OCI-LY3 (cell line): ENCODE data around the gene TPM4.
"Not testable (repeated sequence)": the region's sequence is repeated elsewhere in the genome, so short reads cannot be mapped to it uniquely, and the experiment has no call there.

Experiments used
- H2AFZ ChIP-seq: fragments of 200-600, 300-600 bp; shearing (Covaris generic); 2 replicates; pipeline ENCODE4 v1.6.0; 2014; ENCODE audit warnings: antibody characterized with exemption, low read depth, low read length
- H3K27ac ChIP-seq: fragments of 200-600, 300-600 bp; sonication (generic); 2 replicates; pipeline ENCODE4 v1.5.1; 2014; ENCODE audit warnings: mild to moderate bottlenecking, low read length, moderate library complexity, mixed read lengths
- H3K27me3 ChIP-seq: fragments of 200-600, 300-600 bp; sonication (generic); 2 replicates; pipeline ENCODE4 v1.6.1; 2014; ENCODE audit warnings: low read depth, low read length, mixed read lengths
- H3K36me3 ChIP-seq: fragments of 200-600, 300-600 bp; sonication (generic); replicated peaks from 2 replicates; pipeline ENCODE3; 2014; ENCODE audit warnings: low read depth, low read length, mixed read lengths
- H3K4me1 ChIP-seq: fragments of 300-600, 200-600 bp; sonication (generic); 2 replicates; pipeline ENCODE4 v1.6.1; 2014; ENCODE audit warnings: low read length, mixed read lengths
- H3K4me2 ChIP-seq: fragments of 200-600, 300-600 bp; sonication (generic); 2 replicates; pipeline ENCODE4 v1.6.1; 2014; ENCODE audit warnings: low read length, mixed read lengths
- H3K4me3 ChIP-seq: fragments of 300-600, 200-600 bp; sonication (generic); 2 replicates; pipeline ENCODE4 v1.5.1; 2014; ENCODE audit warnings: antibody characterized with exemption, mild to moderate bottlenecking, low read length, moderate library complexity
- H3K79me2 ChIP-seq: fragments of 300-600, 200-600 bp; shearing (Covaris generic); 2 replicates; pipeline ENCODE4 v1.6.1; 2014; ENCODE audit warnings: mild to moderate bottlenecking, low read length, mixed read lengths
- H3K9ac ChIP-seq: fragments of 300-600, 200-600 bp; shearing (Covaris generic); 2 replicates; pipeline ENCODE4 v1.6.0; 2014; ENCODE audit warnings: mild to moderate bottlenecking, low read length, moderate library complexity
- H3K9me3 ChIP-seq: fragments of 200-600, 300-600 bp; shearing (Covaris generic); 2 replicates; pipeline ENCODE4 v1.6.1; 2014; ENCODE audit warnings: low read length, mixed read lengths; ENCODE audit not compliant: insufficient read depth
- H4K20me1 ChIP-seq: fragments of 200-600, 300-600 bp; sonication (generic); 2 replicates; pipeline ENCODE4 v1.6.1; 2016; ENCODE audit warnings: low read length, mixed read lengths; ENCODE audit not compliant: insufficient read depth
- EZH2phosphoT487 ChIP-seq: fragments of 200-600 bp; shearing (Covaris generic); IDR thresholded peaks from 2 replicates; pipeline ENCODE4 v1.6.1; 2018; ENCODE audit warnings: antibody characterized with exemption, mixed run types, low read depth
- TF ChIP-seq, protein P1 (sequence below): fragments of 200-600, 300-600 bp; sonication (generic); IDR thresholded peaks from 2 replicates; pipeline ENCODE4 v1.5.1; 2014; ENCODE audit warnings: antibody characterized with exemption, low read length, low read depth

The TPM4 gene

DNA sequence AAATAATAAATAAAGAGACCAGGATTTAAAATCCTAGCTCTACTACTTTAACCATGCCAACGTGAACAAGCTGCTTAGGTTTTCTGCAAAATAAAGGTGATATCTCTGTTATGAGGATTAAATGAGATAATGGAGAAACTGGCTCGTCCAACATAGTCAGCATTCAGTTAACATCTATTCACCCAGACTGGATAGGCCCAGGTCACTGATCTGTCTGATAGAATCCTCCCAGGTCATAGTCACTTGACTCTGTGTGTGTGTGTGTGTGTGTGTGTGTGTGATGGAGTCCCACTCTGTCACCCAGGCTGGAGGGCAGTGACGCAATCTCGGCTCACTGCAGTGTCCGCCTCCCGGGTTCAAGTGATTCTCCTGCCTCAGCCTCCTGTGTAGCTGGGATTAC lies 22.5 kb downstream of the TPM4 start:
- Histone ChIP-seq H3K27me3 (no peaks in the 10 kb centered on the region), H2AFZ (no peak overlapping the region), H3K9ac (no peak overlapping the region), H3K4me2 (no peak overlapping the region), H4K20me1 (peaks cover 43% of the 10 kb centered on the region), H3K36me3 (peaks cover 65% of the 10 kb centered on the region), H3K27ac (no peak overlapping the region), H3K4me1 (peaks cover 4% of the 10 kb centered on the region; the same call in 1 of the 2 replicates), H3K9me3 (no peaks in the 10 kb centered on the region), H3K79me2 (peaks cover 37% of the 10 kb centered on the region), H3K4me3 (no peak overlapping the region)
- TF ChIP-seq, protein P1, sequence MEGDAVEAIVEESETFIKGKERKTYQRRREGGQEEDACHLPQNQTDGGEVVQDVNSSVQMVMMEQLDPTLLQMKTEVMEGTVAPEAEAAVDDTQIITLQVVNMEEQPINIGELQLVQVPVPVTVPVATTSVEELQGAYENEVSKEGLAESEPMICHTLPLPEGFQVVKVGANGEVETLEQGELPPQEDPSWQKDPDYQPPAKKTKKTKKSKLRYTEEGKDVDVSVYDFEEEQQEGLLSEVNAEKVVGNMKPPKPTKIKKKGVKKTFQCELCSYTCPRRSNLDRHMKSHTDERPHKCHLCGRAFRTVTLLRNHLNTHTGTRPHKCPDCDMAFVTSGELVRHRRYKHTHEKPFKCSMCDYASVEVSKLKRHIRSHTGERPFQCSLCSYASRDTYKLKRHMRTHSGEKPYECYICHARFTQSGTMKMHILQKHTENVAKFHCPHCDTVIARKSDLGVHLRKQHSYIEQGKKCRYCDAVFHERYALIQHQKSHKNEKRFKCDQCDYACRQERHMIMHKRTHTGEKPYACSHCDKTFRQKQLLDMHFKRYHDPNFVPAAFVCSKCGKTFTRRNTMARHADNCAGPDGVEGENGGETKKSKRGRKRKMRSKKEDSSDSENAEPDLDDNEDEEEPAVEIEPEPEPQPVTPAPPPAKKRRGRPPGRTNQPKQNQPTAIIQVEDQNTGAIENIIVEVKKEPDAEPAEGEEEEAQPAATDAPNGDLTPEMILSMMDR: no peak
- no peak for TF ChIP-seq EZH2phosphoT487

DNA sequence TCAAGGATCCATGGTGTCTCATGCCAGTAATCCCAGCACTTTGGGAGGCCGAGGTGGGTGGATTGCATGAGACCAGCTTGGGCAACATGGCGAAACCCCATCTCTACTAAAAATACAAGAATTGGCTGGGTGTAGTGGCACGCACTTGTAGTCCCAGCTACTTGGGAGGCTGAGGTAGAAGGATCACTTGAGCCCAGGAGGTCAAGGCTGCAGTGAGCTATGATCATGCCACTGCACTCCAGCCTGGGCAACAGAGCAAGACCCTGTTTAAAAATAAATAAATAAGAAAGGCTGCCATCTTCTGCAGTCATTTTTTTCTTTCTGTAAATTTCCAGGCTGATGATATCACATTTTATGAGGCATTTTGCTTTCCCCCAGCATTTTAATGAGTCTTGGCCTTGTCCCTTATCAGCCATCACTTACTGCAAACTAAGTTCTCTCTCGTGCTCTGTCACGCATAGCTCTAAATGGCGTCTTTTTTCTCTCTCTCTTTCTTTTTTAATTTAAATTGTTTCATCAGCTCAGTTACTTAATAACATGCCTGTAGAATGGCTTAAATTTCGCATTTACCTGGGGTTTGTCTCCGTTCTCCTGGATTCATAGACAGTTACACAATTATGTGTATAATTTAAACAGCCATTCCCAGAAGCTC lies 23.1 kb downstream of the TPM4 start:
- H4K20me1 ChIP-seq: peaks cover 41% of the 10 kb centered on the region
- not testable (repeated sequence) for H3K4me1 ChIP-seq, H3K9ac ChIP-seq, H3K9me3 ChIP-seq, H3K4me3 ChIP-seq, H3K4me2 ChIP-seq, H3K27ac ChIP-seq, H2AFZ ChIP-seq, H3K27me3 ChIP-seq
- peaks cover 35% of the 10 kb centered on the region for H3K79me2 ChIP-seq
- H3K36me3 ChIP-seq: peaks cover 61% of the 10 kb centered on the region

DNA sequence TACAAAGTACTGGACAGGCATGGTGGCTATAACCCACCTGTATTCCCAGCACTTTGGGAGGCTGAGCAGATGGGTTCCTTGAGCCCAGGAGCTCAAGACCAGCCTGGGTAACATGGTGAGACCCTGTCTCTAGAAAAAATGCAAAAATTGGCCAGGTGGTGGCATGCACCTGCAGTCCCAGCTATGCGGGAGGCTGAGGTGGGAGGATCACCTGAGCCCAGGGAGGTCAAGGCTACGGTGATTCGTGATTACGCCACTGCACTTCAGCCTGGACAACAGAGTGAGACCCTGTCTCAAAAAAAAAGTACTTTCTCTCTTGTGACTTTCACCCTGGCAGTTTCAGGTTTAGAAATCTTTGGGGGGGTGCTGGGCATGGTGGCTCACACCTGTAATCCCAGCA lies 24.2 kb downstream of the TPM4 start:
- Histone ChIP-seq H3K27ac (no peak overlapping the region), H3K36me3 (peaks cover 50% of the 10 kb centered on the region), H3K4me3 (no peak overlapping the region), H2AFZ (no peak overlapping the region), H3K27me3 (no peaks in the 10 kb centered on the region), H4K20me1 (peaks cover 31% of the 10 kb centered on the region), H3K9me3 (no peaks in the 10 kb centered on the region), H3K4me1 (peaks cover 20% of the 10 kb centered on the region), H3K4me2 (no peak overlapping the region), H3K79me2 (peaks cover 24% of the 10 kb centered on the region), H3K9ac (no peak overlapping the region)
- TF ChIP-seq, protein P1: no peak

DNA sequence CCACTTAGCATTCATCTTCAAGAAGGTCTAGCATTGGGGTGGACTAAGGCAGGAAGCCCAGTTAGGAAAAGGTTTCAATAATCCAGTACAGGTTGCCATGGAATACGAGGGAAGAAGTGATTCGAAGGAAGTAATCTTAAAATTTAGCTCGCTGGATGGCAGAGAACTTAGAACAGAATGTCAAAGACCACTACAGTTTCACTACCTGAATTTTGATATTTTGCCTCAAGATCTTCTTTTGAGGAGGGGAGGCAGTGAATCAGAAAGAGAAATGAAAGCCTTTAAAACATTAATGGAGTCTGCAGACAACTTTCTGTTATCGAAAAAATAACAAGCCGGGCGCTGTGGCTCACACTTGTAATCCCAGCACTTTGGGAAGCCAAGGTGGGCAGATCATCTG lies 28.4 kb downstream of the TPM4 start:
- Histone ChIP-seq H3K79me2 (no peaks in the 10 kb centered on the region), H3K4me2 (peak overlapping the region; percentile 87), H2AFZ (no peak overlapping the region), H3K4me1 (peaks cover 34% of the 10 kb centered on the region), H3K9ac (peak overlapping the region; percentile 59), H3K9me3 (no peaks in the 10 kb centered on the region), H3K4me3 (peak overlapping the region; percentile 51), H3K27me3 (no peaks in the 10 kb centered on the region), H4K20me1 (peaks cover 8% of the 10 kb centered on the region; the same call in 1 of the 2 replicates), H3K27ac (peak overlapping the region; percentile 97), H3K36me3 (peaks cover 23% of the 10 kb centered on the region)
- no peak for TF ChIP-seq EZH2phosphoT487
- TF ChIP-seq, protein P1: no peak
